CD4-positive, alpha-beta T cell (primary cell): ENCODE measurements around the gene LRRC52. TPM values are rescaled to one million over a fixed set of nuclear protein-coding genes. Genes with fewer than 3 reads are reported as not detected.

Source experiments
- ATAC-seq: fragments of 200-7000 bp; cut with Tn5 transposase; one replicate; pipeline ENCODE4 v1.10.0; 2022; ENCODE audit warnings: mild to moderate bottlenecking; ENCODE audit not compliant: poor library complexity
- CTCF ChIA-PET: fragments of 350-600 bp; sonication (Branson Sonifier 250); formaldehyde crosslinking; loops from one replicate; lab custom pipeline; 2021; ENCODE audit warnings: antibody characterized with exemption, inconsistent platforms; lab: Charles Lee
- POLR2A ChIA-PET: fragments of 350-600 bp; sonication (Branson Sonifier 250); formaldehyde crosslinking; loops from one replicate; lab custom pipeline; 2021; ENCODE audit warnings: antibody characterized with exemption, inconsistent platforms; lab: Charles Lee
- DNase-seq, 14 experiments: peaks; one replicate each; pipeline ENCODE4 v3.0.0-alpha.2; 2013 to 2020; ENCODE audit warnings: mixed read lengths in 2 of 14
- H3K27ac ChIP-seq, 2 donors: one replicate each; pipeline versions ENCODE4 v1.5.1 to v1.7.0; 2013; ENCODE audit warnings: low read length in 2 of 2, low read depth in 1 of 2, mild to moderate bottlenecking in 1 of 2
- H3K27me3 ChIP-seq, 2 experiments: 1 replicate in 1 of 2; 2 replicates in 1 of 2; pipeline versions ENCODE4 v1.6.1 to v1.7.0; 2013; ENCODE audit warnings: low read length in 2 of 2, control low read depth in 1 of 2, mild to moderate bottlenecking in 1 of 2, moderate library complexity in 1 of 2; ENCODE audit not compliant: insufficient read depth in 2 of 2, control insufficient read depth in 1 of 2
- H3K36me3 ChIP-seq: one replicate; pipeline ENCODE4 v1.6.1; 2013; ENCODE audit warnings: low read length, control low read depth; ENCODE audit not compliant: insufficient read depth
- H3K4me1 ChIP-seq: one replicate; pipeline ENCODE4 v1.6.1; 2013; ENCODE audit warnings: low read length, control low read depth; ENCODE audit not compliant: insufficient read depth
- H3K4me3 ChIP-seq: one replicate; pipeline ENCODE4 v1.5.1; 2013; ENCODE audit warnings: mild to moderate bottlenecking, low read length, moderate library complexity
- H3K9me3 ChIP-seq, 2 experiments: 1 replicate in 1 of 2; 2 replicates in 1 of 2; pipeline versions ENCODE4 v1.6.1 to v1.7.0; 2013; ENCODE audit warnings: low read length in 2 of 2, mild to moderate bottlenecking in 2 of 2, control low read depth in 1 of 2, moderate library complexity in 1 of 2; ENCODE audit not compliant: control insufficient read depth in 1 of 2, insufficient read depth in 1 of 2
- H3K27ac Mint-ChIP-seq: one replicate; pipeline ENCODE4 v1.8.0; 2020; ENCODE audit warnings: mixed read lengths
- H3K27me3 Mint-ChIP-seq: one replicate; pipeline ENCODE4 v1.8.0; 2021; ENCODE audit warnings: mixed read lengths
- H3K36me3 Mint-ChIP-seq: one replicate; pipeline ENCODE4 v1.8.0; 2021; ENCODE audit warnings: low read depth, mixed read lengths
- H3K4me1 Mint-ChIP-seq: one replicate; pipeline ENCODE4 v1.8.0; 2021; ENCODE audit warnings: low read depth, mixed read lengths
- H3K4me3 Mint-ChIP-seq: one replicate; pipeline ENCODE4 v1.8.0; 2020; ENCODE audit warnings: mild to moderate bottlenecking, mixed read lengths
- H3K9me3 Mint-ChIP-seq: one replicate; pipeline ENCODE4 v1.8.0; 2020; ENCODE audit warnings: mixed read lengths
- CTCF ChIP-seq: fragments of 200-600 bp; IDR thresholded peaks from one replicate; pipeline ENCODE4 v1.8.0; 2022; ENCODE audit warnings: antibody characterized with exemption, mild to moderate bottlenecking
- intact Hi-C, 2 experiments: fragments of 100-400 bp; cut with DNase I in 1 of 2; cut with micrococcal nuclease in 1 of 2; formaldehyde crosslinking; loops; one replicate each; pipeline versions ENCODE4 v1.15.1 to v1.9.0; 2023 to 2025; cut with DNase I, micrococcal nuclease
- total RNA-seq, 174 experiments: library from RNA in 2 of 174; stranded (reverse) in 2 of 174; gene quantifications; one replicate each; pipeline ENCODE4 v1.2.3 and lab custom pipeline; 2021 to 2026

Gene LRRC52
- total RNA-seq, 2 experiments from 2014 or later = not detected

GRCh38 chr1:165539908-165540307 is 3.9 kb upstream of the LRRC52 start:
- Histone ChIP-seq H3K36me3 (no peaks in the 10 kb centered on the region), H3K4me1 (no peaks in the 10 kb centered on the region), H3K9me3 (no peaks in the 10 kb centered on the region), H3K27ac (no peak overlapping the region), H3K4me3 (no peak overlapping the region), H3K27me3 (peaks cover 9 to 38% of the 10 kb centered on the region in 2 experiments)
- ATAC-seq (no peak), DNase-seq (no peak)
- Mint-ChIP-seq H3K27me3 (peaks cover 61% of the 10 kb centered on the region), H3K27ac (no peak overlapping the region), H3K9me3 (no peaks in the 10 kb centered on the region), H3K36me3 (no peaks in the 10 kb centered on the region), H3K4me1 (no peaks in the 10 kb centered on the region), H3K4me3 (no peak overlapping the region)
- intact Hi-C loops = no loop called here
- CTCF ChIA-PET = no interaction called here
- POLR2A ChIA-PET = interaction anchor here (0.7 kb wide), 1 partner anchor 164 kb away, joined by 3 read pairs; no protein-coding TSS in a partner anchor
- no peak for TF ChIP-seq CTCF

GRCh38 chr1:165542015-165542631 is 1.7 kb upstream of the LRRC52 start:
- DNase-seq = no peak
- ChIA-PET POLR2A (no interaction called here), CTCF (no interaction called here)
- Histone ChIP-seq H3K36me3 (no peaks in the 10 kb centered on the region), H3K9me3 (no peaks in the 10 kb centered on the region), H3K27ac (no peak overlapping the region), H3K4me1 (no peaks in the 10 kb centered on the region), H3K27me3 (peaks cover 9 to 38% of the 10 kb centered on the region in 2 experiments), H3K4me3 (no peak overlapping the region)
- Mint-ChIP-seq H3K9me3 (no peaks in the 10 kb centered on the region), H3K4me1 (no peaks in the 10 kb centered on the region), H3K27ac (no peak overlapping the region), H3K27me3 (peaks cover 64% of the 10 kb centered on the region), H3K36me3 (no peaks in the 10 kb centered on the region), H3K4me3 (no peak overlapping the region)
- ATAC-seq = no peak
- intact Hi-C loops = no loop called here
- TF ChIP-seq CTCF = no peak

- POLR2A ChIA-PET = no interaction called here
- CTCF ChIA-PET = no interaction called here
- peaks cover 9 to 38% of the 10 kb centered on the region in 2 experiments for H3K27me3 ChIP-seq
These were observed 1.2 kb upstream of the LRRC52 start for GRCh38 chr1:165542647-165543046.

More at GRCh38 chr1:165542647-165543046, 1.2 kb upstream of the LRRC52 start:
- Mint-ChIP-seq H3K27me3 (peaks cover 64% of the 10 kb centered on the region), H3K4me3 (no peak overlapping the region), H3K36me3 (no peaks in the 10 kb centered on the region), H3K4me1 (no peaks in the 10 kb centered on the region), H3K9me3 (no peaks in the 10 kb centered on the region), H3K27ac (no peak overlapping the region)
- no peak overlapping the region for H3K4me3 ChIP-seq
- H3K4me1 ChIP-seq = no peaks in the 10 kb centered on the region
- no peak overlapping the region for H3K27ac ChIP-seq
- intact Hi-C loops = no loop called here
- TF ChIP-seq CTCF = no peak
- H3K9me3 ChIP-seq = no peaks in the 10 kb centered on the region
- no peak for DNase-seq
- no peak for ATAC-seq
- no peaks in the 10 kb centered on the region for H3K36me3 ChIP-seq
